Sigmoid colon (tissue), 4 donors: Measurements from ENCODE around the gene ATRAID.

Experiments
- CTCF ChIP-seq, 4 experiments: fragments of 450-650 bp in 3 of 4; fragments of 200-600 bp in 1 of 4; IDR thresholded peaks; one replicate each; pipeline ENCODE4 v1.5.1; 2016 to 2019; ENCODE audit warnings: antibody characterized with exemption in 4 of 4, mild to moderate bottlenecking in 3 of 4, moderate library complexity in 2 of 4
- EP300 ChIP-seq, 4 donors: sonication (generic); formaldehyde crosslinking; IDR thresholded peaks; one replicate each; pipeline ENCODE4 v1.6.1; 2017; ENCODE audit warnings: antibody characterized with exemption in 4 of 4
- POLR2A ChIP-seq, 2 donors: fragments of 450-650 bp; IDR thresholded peaks; one replicate each; pipeline ENCODE4 v1.6.1; 2016; ENCODE audit warnings: antibody characterized with exemption in 2 of 2, mild to moderate bottlenecking in 2 of 2, moderate library complexity in 2 of 2
- POLR2AphosphoS5 ChIP-seq, 4 donors: sonication (generic); formaldehyde crosslinking; IDR thresholded peaks; one replicate each; pipeline ENCODE4 v1.6.1; 2017; ENCODE audit warnings: antibody characterized with exemption in 4 of 4

DNA sequence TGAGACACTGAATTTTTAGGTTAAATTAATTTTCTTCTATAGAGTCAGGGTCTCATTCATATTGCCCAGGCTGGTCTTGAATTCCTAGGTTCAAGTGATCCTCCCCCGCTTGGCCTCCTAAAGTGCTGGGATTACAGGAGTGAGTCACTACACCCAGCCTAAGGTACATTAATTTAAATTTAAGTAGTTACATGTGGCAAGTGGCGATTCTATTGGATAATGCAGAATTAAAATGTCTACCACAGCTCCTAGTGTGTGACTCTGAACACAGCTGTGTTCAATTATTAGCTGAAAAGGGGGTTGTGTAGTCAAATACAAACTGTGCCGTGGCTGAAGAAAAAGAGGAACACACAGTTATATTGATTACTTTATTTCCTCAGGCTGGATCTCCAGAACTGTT is 3.1 kb downstream of the ATRAID start:
- TF ChIP-seq CTCF (IDR thresholded peaks at IDR 0.05): no peak
- no peak for TF ChIP-seq POLR2A (IDR thresholded peaks at IDR 0.05)
- no peak for TF ChIP-seq EP300 (IDR thresholded peaks at IDR 0.05)
- no peak for TF ChIP-seq POLR2AphosphoS5 (IDR thresholded peaks at IDR 0.05)
